GM23338 (cell line): Measurements from ENCODE around the gene CRACDL. TPM values are rescaled to one million over a fixed set of nuclear protein-coding genes. Genes with fewer than 3 reads are reported as not detected.

Experiments used
- ATAC-seq: fragments of 200-7000 bp; cut with Tn5 transposase; 3 replicates; pipeline ENCODE4 v1.9.1; 2020
- DNase-seq: peaks from one replicate; pipeline ENCODE4 v3.0.0-alpha.2; 2015; ENCODE audit warnings: low spot score
- H2AFZ ChIP-seq: fragments of 200-600 bp; sonication (generic); 2 replicates; pipeline ENCODE4 v1.8.0; 2016; ENCODE audit warnings: antibody characterized with exemption, mild to moderate bottlenecking, moderate library complexity
- H3F3A ChIP-seq: fragments of 200-600 bp; sonication (generic); replicated peaks from 2 replicates; pipeline ENCODE4 v1.8.0; 2017; ENCODE audit warnings: antibody characterized with exemption, mixed run types, low read depth
- H3K27ac ChIP-seq: fragments of 200-600 bp; sonication (generic); 2 replicates; pipeline ENCODE4 v1.6.1; 2016; ENCODE audit warnings: low read depth
- H3K27me3 ChIP-seq: fragments of 200-600 bp; sonication (generic); 2 replicates; pipeline ENCODE4 v1.8.0; 2016; ENCODE audit warnings: mild to moderate bottlenecking, mixed run types, moderate library complexity; ENCODE audit not compliant: insufficient read depth
- H3K36me3 ChIP-seq: fragments of 200-600 bp; sonication (generic); 2 replicates; pipeline ENCODE4 v1.8.0; 2016; ENCODE audit warnings: mild to moderate bottlenecking; ENCODE audit not compliant: insufficient read depth
- H3K4me1 ChIP-seq: fragments of 200-600 bp; sonication (generic); 2 replicates; pipeline ENCODE4 v1.8.0; 2016; ENCODE audit warnings: mild to moderate bottlenecking, moderate library complexity; ENCODE audit not compliant: insufficient read depth
- H3K4me2 ChIP-seq: fragments of 200-600 bp; sonication (generic); 2 replicates; pipeline ENCODE4 v1.7.1; 2017; ENCODE audit warnings: mixed run types
- H3K4me3 ChIP-seq: fragments of 200-600 bp; sonication (generic); 2 replicates; pipeline ENCODE4 v1.6.1; 2016; ENCODE audit warnings: mixed run types
- H3K79me2 ChIP-seq: fragments of 200-600 bp; sonication (generic); replicated peaks from 2 replicates; pipeline ENCODE4 v1.8.0; 2017; ENCODE audit warnings: mild to moderate bottlenecking; ENCODE audit not compliant: insufficient read depth
- H3K9me2 ChIP-seq: fragments of 200-600 bp; sonication (generic); 2 replicates; pipeline ENCODE4 v1.8.0; 2017; ENCODE audit not compliant: insufficient read depth
- H4K20me1 ChIP-seq: fragments of 200-600 bp; sonication (generic); replicated peaks from 2 replicates; pipeline ENCODE4 v1.8.0; 2017; ENCODE audit warnings: mild to moderate bottlenecking; ENCODE audit not compliant: insufficient read depth
- H3K27ac Mint-ChIP-seq: 2 replicates; pipeline ENCODE4 v1.8.0; 2020; ENCODE audit warnings: inconsistent platforms, mild to moderate bottlenecking, moderate library complexity, mixed read lengths
- H3K27me3 Mint-ChIP-seq: 3 replicates; pipeline ENCODE4 v1.8.0; 2022; ENCODE audit warnings: low read depth, mild to moderate bottlenecking, moderate library complexity, mixed read lengths, inconsistent platforms; ENCODE audit not compliant: insufficient read depth, poor library complexity
- H3K36me3 Mint-ChIP-seq: 3 replicates; pipeline ENCODE4 v1.8.0; 2021; ENCODE audit warnings: low read depth, mild to moderate bottlenecking, inconsistent platforms, moderate library complexity, mixed read lengths
- H3K4me1 Mint-ChIP-seq: 3 replicates; pipeline ENCODE4 v1.8.0; 2020; ENCODE audit warnings: mild to moderate bottlenecking, inconsistent platforms, mixed read lengths
- H3K4me3 Mint-ChIP-seq: 3 replicates; pipeline ENCODE4 v1.8.0; 2021; ENCODE audit warnings: moderate library complexity, mild to moderate bottlenecking, inconsistent platforms, mixed read lengths
- H3K9me3 Mint-ChIP-seq: 3 replicates; pipeline ENCODE4 v1.8.0; 2020; ENCODE audit warnings: moderate library complexity, mild to moderate bottlenecking, inconsistent platforms, mixed read lengths
- CREB1 ChIP-seq: fragments of 250-450 bp; sonication (Bioruptor Pico); IDR thresholded peaks from 2 replicates; pipeline ENCODE4 v1.5.0; 2020; ENCODE audit warnings: low read depth, mild to moderate bottlenecking, moderate library complexity
- ETS1 ChIP-seq: IDR thresholded peaks from 2 replicates; pipeline ENCODE4 v1.6.1; 2016; ENCODE audit warnings: antibody characterized with exemption
- EZH2 ChIP-seq: fragments of 200-600 bp; sonication (generic); IDR thresholded peaks from one replicate; pipeline ENCODE4 v1.8.0; 2017; ENCODE audit warnings: antibody characterized with exemption, mild to moderate bottlenecking, low read depth; ENCODE audit not compliant: unreplicated experiment
- EZH2phosphoT487 ChIP-seq: fragments of 200-600 bp; sonication (generic); IDR thresholded peaks from one replicate; pipeline ENCODE4 v1.8.1; 2018; ENCODE audit warnings: antibody characterized with exemption; ENCODE audit not compliant: unreplicated experiment
- JUNB ChIP-seq: IDR thresholded peaks from one replicate; pipeline ENCODE4 v1.6.1; 2016; ENCODE audit warnings: antibody characterized with exemption; ENCODE audit not compliant: unreplicated experiment
- NANOG ChIP-seq: IDR thresholded peaks from 2 replicates; pipeline ENCODE4 v1.6.1; 2016; ENCODE audit warnings: antibody characterized with exemption, borderline replicate concordance
- STAT1 ChIP-seq: IDR thresholded peaks from one replicate; pipeline ENCODE4 v1.6.1; 2016; ENCODE audit warnings: antibody characterized with exemption; ENCODE audit not compliant: unreplicated experiment
- ZNF114 ChIP-seq: fragments of 250-450 bp; sonication (Bioruptor Pico); IDR thresholded peaks from 2 replicates; pipeline ENCODE4 v1.5.0; 2020; ENCODE audit warnings: mild to moderate bottlenecking, moderate library complexity
- ZNF331 ChIP-seq: fragments of 250-450 bp; sonication (Bioruptor Pico); IDR thresholded peaks from 2 replicates; pipeline ENCODE4 v1.5.0; 2020; ENCODE audit warnings: low read depth, mild to moderate bottlenecking, moderate library complexity
- polyA plus RNA-seq: library from polyadenylated mRNA; unstranded; fragments of >200 nt; fragmentation: Nextera tagmentation; extraction: Ambion mirVana; gene quantifications from 2 replicates; pipeline ENCODE4 v1.2.1, GENCODE V29; 2016
- total RNA-seq: library from RNA; depleted of rRNA; stranded (reverse); fragments of >200 nt; shearing (Covaris generic); gene quantifications from 2 replicates; pipeline ENCODE4 v1.2.3, GENCODE V29; 2014
- TF ChIP-seq, protein P1 (sequence below): IDR thresholded peaks from one replicate; pipeline ENCODE4 v1.6.1; 2018; ENCODE audit warnings: antibody characterized with exemption; ENCODE audit not compliant: unreplicated experiment
- TF ChIP-seq, protein P2 (sequence below), 2 experiments: fragments of 200-600 bp in 1 of 2; sonication (generic) in 1 of 2; conservative IDR thresholded peaks; 2 replicates each; pipeline versions ENCODE4 v1.5.1 to v1.6.1; 2016 to 2017; ENCODE audit warnings: antibody characterized with exemption in 2 of 2, low read depth in 2 of 2, mild to moderate bottlenecking in 2 of 2, moderate library complexity in 1 of 2
- TF ChIP-seq, protein P3 (sequence below): fragments of 250-450 bp; sonication (Bioruptor Pico); IDR thresholded peaks from 2 replicates; pipeline ENCODE4 v1.5.0; 2020; ENCODE audit warnings: mild to moderate bottlenecking, moderate library complexity

The CRACDL gene
- total and polyA plus RNA-seq, 2 experiments from 2014 or later: 0.14 to 0.16 TPM

DNA sequence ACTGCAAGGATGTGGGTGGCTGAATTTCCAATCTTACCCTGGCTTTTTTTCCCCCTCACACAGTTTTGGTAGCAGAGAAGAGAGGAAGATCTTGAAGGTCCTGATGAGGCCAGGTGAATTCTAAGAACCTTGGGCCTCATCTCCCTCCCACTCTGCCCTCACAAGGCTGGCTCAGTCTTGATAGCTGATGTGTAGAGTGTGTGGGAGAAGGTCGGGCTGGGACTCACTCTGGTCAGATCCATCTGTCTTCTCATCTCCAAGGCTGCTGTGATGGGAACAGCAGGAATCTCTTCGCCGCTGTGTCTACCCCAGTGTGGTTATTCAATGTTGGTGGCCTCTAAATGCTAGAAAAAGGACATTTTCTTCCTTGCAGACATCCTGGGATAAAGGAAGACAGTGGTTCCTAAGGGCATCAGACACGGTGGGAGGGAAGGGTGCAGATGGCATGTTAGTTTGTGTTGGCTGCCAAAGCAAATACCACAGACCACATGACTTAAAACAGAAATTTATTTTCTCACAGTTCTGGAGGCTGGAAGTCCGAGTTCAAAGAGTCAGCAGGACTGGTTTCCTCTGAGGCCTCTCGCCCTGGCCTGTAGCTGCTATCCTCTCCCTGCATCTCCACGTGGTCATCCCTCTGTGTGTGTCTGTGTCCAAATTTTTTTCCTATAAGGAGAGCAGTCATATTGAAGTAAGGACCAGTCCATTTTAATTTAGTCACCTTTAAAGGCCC, 167.5 kb downstream of the CRACDL start:
- no peaks in the 10 kb centered on the region for H3F3A ChIP-seq
- ATAC-seq (no peak), DNase-seq (no peak)
- no peaks in the 10 kb centered on the region for H3K36me3 ChIP-seq
- peaks cover 10% of the 10 kb centered on the region for H3K27me3 Mint-ChIP-seq
- no peaks in the 10 kb centered on the region for H3K9me3 Mint-ChIP-seq
- TF ChIP-seq CREB1 (CRISPR knock-in tag) (no peak), NANOG (no peak), EZH2 (no peak), ZNF331 (CRISPR knock-in tag) (no peak), EZH2phosphoT487 (no peak), ZNF114 (CRISPR knock-in tag) (no peak), JUNB (no peak), ETS1 (no peak), STAT1 (no peak)
- TF ChIP-seq, protein P1, sequence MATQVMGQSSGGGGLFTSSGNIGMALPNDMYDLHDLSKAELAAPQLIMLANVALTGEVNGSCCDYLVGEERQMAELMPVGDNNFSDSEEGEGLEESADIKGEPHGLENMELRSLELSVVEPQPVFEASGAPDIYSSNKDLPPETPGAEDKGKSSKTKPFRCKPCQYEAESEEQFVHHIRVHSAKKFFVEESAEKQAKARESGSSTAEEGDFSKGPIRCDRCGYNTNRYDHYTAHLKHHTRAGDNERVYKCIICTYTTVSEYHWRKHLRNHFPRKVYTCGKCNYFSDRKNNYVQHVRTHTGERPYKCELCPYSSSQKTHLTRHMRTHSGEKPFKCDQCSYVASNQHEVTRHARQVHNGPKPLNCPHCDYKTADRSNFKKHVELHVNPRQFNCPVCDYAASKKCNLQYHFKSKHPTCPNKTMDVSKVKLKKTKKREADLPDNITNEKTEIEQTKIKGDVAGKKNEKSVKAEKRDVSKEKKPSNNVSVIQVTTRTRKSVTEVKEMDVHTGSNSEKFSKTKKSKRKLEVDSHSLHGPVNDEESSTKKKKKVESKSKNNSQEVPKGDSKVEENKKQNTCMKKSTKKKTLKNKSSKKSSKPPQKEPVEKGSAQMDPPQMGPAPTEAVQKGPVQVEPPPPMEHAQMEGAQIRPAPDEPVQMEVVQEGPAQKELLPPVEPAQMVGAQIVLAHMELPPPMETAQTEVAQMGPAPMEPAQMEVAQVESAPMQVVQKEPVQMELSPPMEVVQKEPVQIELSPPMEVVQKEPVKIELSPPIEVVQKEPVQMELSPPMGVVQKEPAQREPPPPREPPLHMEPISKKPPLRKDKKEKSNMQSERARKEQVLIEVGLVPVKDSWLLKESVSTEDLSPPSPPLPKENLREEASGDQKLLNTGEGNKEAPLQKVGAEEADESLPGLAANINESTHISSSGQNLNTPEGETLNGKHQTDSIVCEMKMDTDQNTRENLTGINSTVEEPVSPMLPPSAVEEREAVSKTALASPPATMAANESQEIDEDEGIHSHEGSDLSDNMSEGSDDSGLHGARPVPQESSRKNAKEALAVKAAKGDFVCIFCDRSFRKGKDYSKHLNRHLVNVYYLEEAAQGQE: no peak
- TF ChIP-seq, protein P2, sequence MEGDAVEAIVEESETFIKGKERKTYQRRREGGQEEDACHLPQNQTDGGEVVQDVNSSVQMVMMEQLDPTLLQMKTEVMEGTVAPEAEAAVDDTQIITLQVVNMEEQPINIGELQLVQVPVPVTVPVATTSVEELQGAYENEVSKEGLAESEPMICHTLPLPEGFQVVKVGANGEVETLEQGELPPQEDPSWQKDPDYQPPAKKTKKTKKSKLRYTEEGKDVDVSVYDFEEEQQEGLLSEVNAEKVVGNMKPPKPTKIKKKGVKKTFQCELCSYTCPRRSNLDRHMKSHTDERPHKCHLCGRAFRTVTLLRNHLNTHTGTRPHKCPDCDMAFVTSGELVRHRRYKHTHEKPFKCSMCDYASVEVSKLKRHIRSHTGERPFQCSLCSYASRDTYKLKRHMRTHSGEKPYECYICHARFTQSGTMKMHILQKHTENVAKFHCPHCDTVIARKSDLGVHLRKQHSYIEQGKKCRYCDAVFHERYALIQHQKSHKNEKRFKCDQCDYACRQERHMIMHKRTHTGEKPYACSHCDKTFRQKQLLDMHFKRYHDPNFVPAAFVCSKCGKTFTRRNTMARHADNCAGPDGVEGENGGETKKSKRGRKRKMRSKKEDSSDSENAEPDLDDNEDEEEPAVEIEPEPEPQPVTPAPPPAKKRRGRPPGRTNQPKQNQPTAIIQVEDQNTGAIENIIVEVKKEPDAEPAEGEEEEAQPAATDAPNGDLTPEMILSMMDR (conservative IDR thresholded peaks at IDR 0.05; ENCODE audit: low read depth in 2 of 2): no peak
- TF ChIP-seq, protein P3, sequence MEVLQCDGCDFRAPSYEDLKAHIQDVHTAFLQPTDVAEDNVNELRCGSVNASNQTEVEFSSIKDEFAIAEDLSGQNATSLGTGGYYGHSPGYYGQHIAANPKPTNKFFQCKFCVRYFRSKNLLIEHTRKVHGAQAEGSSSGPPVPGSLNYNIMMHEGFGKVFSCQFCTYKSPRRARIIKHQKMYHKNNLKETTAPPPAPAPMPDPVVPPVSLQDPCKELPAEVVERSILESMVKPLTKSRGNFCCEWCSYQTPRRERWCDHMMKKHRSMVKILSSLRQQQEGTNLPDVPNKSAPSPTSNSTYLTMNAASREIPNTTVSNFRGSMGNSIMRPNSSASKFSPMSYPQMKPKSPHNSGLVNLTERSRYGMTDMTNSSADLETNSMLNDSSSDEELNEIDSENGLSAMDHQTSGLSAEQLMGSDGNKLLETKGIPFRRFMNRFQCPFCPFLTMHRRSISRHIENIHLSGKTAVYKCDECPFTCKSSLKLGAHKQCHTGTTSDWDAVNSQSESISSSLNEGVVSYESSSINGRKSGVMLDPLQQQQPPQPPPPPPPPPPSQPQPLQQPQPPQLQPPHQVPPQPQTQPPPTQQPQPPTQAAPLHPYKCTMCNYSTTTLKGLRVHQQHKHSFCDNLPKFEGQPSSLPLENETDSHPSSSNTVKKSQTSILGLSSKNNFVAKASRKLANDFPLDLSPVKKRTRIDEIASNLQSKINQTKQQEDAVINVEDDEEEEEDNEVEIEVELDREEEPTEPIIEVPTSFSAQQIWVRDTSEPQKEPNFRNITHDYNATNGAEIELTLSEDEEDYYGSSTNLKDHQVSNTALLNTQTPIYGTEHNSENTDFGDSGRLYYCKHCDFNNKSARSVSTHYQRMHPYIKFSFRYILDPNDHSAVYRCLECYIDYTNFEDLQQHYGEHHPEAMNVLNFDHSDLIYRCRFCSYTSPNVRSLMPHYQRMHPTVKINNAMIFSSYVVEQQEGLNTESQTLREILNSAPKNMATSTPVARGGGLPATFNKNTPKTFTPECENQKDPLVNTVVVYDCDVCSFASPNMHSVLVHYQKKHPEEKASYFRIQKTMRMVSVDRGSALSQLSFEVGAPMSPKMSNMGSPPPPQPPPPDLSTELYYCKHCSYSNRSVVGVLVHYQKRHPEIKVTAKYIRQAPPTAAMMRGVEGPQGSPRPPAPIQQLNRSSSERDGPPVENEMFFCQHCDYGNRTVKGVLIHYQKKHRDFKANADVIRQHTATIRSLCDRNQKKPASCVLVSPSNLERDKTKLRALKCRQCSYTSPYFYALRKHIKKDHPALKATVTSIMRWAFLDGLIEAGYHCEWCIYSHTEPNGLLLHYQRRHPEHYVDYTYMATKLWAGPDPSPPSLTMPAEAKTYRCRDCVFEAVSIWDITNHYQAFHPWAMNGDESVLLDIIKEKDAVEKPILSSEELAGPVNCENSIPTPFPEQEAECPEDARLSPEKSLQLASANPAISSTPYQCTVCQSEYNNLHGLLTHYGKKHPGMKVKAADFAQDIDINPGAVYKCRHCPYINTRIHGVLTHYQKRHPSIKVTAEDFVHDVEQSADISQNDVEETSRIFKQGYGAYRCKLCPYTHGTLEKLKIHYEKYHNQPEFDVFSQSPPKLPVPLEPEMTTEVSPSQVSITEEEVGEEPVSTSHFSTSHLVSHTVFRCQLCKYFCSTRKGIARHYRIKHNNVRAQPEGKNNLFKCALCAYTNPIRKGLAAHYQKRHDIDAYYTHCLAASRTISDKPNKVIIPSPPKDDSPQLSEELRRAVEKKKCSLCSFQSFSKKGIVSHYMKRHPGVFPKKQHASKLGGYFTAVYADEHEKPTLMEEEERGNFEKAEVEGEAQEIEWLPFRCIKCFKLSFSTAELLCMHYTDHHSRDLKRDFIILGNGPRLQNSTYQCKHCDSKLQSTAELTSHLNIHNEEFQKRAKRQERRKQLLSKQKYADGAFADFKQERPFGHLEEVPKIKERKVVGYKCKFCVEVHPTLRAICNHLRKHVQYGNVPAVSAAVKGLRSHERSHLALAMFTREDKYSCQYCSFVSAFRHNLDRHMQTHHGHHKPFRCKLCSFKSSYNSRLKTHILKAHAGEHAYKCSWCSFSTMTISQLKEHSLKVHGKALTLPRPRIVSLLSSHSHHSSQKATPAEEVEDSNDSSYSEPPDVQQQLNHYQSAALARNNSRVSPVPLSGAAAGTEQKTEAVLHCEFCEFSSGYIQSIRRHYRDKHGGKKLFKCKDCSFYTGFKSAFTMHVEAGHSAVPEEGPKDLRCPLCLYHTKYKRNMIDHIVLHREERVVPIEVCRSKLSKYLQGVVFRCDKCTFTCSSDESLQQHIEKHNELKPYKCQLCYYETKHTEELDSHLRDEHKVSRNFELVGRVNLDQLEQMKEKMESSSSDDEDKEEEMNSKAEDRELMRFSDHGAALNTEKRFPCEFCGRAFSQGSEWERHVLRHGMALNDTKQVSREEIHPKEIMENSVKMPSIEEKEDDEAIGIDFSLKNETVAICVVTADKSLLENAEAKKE (CRISPR knock-in tag): no peak
- H2AFZ ChIP-seq: no peak overlapping the region
- no peaks in the 10 kb centered on the region for H3K27me3 ChIP-seq
- H3K9me2 ChIP-seq: no peaks in the 10 kb centered on the region
- no peaks in the 10 kb centered on the region for H3K79me2 ChIP-seq
- no peak overlapping the region for H3K4me2 ChIP-seq
- H3K4me1 ChIP-seq: no peaks in the 10 kb centered on the region
- no peak overlapping the region for H3K27ac ChIP-seq
- no peak overlapping the region for H3K27ac Mint-ChIP-seq
- H3K4me3 Mint-ChIP-seq: no peak overlapping the region
- H4K20me1 ChIP-seq: no peaks in the 10 kb centered on the region
- H3K4me3 ChIP-seq: no peak overlapping the region
- peaks cover 19% of the 10 kb centered on the region for H3K4me1 Mint-ChIP-seq
- no peaks in the 10 kb centered on the region; the same call in 2 of the 3 replicates for H3K36me3 Mint-ChIP-seq
